H1 (cell line): Measurements from ENCODE around the gene MALSU1.

Source experiments
- SIN3A ChIP-seq, 2 experiments: IDR thresholded peaks in 1 of 2; conservative IDR thresholded peaks in 1 of 2; 2 replicates each; pipeline ENCODE4 v1.6.1; 2011 to 2012; ENCODE audit warnings: low read length in 2 of 2, improper control_type of control experiment in 1 of 2, low read depth in 1 of 2, mild to moderate bottlenecking in 1 of 2
- TF ChIP-seq, protein P1 (sequence below), 3 experiments: IDR thresholded peaks; 1 replicate in 2 of 3; 2 replicates in 1 of 3; pipeline versions ENCODE4 v1.5.1 to v1.6.1; 2011; ENCODE audit warnings: low read length in 3 of 3, mild to moderate bottlenecking in 3 of 3, inconsistent platforms in 2 of 3, low read depth in 1 of 3, moderate library complexity in 1 of 3; ENCODE audit not compliant: insufficient read depth in 1 of 3; ENCODE audit errors: control extremely low read depth in 1 of 3

DNA sequence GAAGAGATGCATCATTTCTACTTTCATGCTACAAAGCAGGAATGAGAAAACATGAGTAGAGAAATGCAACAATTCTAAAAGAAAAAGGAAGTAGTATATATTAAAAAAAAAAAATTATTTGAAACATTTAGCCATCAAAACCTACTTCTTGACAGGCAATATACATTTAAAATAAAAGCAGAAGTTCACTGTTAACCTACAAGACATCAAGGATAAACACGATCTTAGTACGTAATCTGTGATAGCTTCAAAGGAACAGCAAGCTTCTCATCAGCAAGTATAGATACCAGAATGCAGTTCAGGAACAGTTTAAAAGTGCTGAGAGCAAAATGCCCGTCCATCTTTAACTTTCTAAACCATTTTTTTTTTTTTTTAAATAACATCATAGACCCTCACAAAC, 36.9 kb downstream of the MALSU1 start:
- TF ChIP-seq, protein P1, sequence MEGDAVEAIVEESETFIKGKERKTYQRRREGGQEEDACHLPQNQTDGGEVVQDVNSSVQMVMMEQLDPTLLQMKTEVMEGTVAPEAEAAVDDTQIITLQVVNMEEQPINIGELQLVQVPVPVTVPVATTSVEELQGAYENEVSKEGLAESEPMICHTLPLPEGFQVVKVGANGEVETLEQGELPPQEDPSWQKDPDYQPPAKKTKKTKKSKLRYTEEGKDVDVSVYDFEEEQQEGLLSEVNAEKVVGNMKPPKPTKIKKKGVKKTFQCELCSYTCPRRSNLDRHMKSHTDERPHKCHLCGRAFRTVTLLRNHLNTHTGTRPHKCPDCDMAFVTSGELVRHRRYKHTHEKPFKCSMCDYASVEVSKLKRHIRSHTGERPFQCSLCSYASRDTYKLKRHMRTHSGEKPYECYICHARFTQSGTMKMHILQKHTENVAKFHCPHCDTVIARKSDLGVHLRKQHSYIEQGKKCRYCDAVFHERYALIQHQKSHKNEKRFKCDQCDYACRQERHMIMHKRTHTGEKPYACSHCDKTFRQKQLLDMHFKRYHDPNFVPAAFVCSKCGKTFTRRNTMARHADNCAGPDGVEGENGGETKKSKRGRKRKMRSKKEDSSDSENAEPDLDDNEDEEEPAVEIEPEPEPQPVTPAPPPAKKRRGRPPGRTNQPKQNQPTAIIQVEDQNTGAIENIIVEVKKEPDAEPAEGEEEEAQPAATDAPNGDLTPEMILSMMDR (IDR thresholded peaks at IDR 0.05; ENCODE audit: control extremely low read depth in 1 of 3, insufficient read depth in 1 of 3, low read depth in 1 of 3, low read length in 3 of 3): no peak
- TF ChIP-seq SIN3A (conservative IDR thresholded peaks at IDR 0.05 in 1 of 2, IDR thresholded peaks at IDR 0.05 in 1 of 2; ENCODE audit: low read depth in 1 of 2, low read length in 2 of 2): no peak
